ENCODE measurements around the gene LENG9. TPM values are rescaled to one million over a fixed set of nuclear protein-coding genes. Genes with fewer than 3 reads are reported as not detected.

LENG9 gene
- total and polyA plus RNA-seq, 2 of the 13 experiments (the other 11 are each of a cell fraction or from before 2014, with no cell fraction given) = 0.75 to 2.9 TPM

- POLR2A ChIA-PET = interaction anchor here (0.7 to 3.9 kb wide), 3 partner anchors 9 to 18 kb away, joined by 3 to 41 read pairs (median 3); partner anchors contain the start of gene LENG8
- intact Hi-C loops (cut with micrococcal nuclease; ENCODE audit: unreplicated experiment) (no loop called here), in situ Hi-C loops (cut with HindIII; ENCODE audit: extremely low pct_ligation_motif_present, low pct_unique_long_range_greater_than_20kb) (no loop called here)
- no peak overlapping the region for H2AFZ ChIP-seq (ENCODE audit: low read length)
- H4K20me1 ChIP-seq (ENCODE audit: insufficient read depth, low read length) = no peaks in the 10 kb centered on the region
- H3K27ac ChIP-seq (ENCODE audit: extremely low read length, insufficient read depth, low read length) = no peak overlapping the region
- H3K9me3 ChIP-seq (ENCODE audit: low read length) = no peaks in the 10 kb centered on the region
- H3K27me3 ChIP-seq (ENCODE audit: control insufficient read depth in 1 of 2, insufficient read depth in 2 of 2, low read length in 2 of 2) = no peaks in the 10 kb centered on the region; a peak in 1 of 5 replicates
- no TSS peak for BruUV-seq (replicated peaks)
- H3K4me3 ChIP-seq (replicated peaks in 1 of 3; ENCODE audit: insufficient read depth in 1 of 3, low read depth in 2 of 3, low read length in 3 of 3) = no peak overlapping the region
- DNase-seq (ENCODE audit: low spot score) = no peak
- 77% methylated on average over 22 of the region's 43 CpGs for WGBS (ENCODE audit: low lambda C conversion rate)
- no peak overlapping the region for H3K9ac ChIP-seq (ENCODE audit: insufficient read depth, low read depth, low read length)
- CTCF ChIA-PET (ENCODE audit: low intra/inter-chr PET ratio, low total read pairs) = no interaction called here
- H3K4me1 ChIP-seq (ENCODE audit: insufficient read depth, low read length) = no peaks in the 10 kb centered on the region
- peak; percentile 17 for ATAC-seq
- no peak overlapping the region for H3K4me2 ChIP-seq (ENCODE audit: low read depth, low read length)
- no peak for FAIRE-seq
- H3K36me3 ChIP-seq (replicated peaks in 1 of 2; ENCODE audit: control insufficient read depth in 1 of 2, insufficient read depth in 2 of 2, low read length in 2 of 2) = no peaks in the 10 kb centered on the region
- no peaks in the 10 kb centered on the region for H3K79me2 ChIP-seq (ENCODE audit: insufficient read depth, low read length)
- TF ChIP-seq NONO (IDR thresholded peaks at IDR 0.05) (no peak), NONO (CRISPR knock-in tag; conservative IDR thresholded peaks at IDR 0.05) (0 out of 2 replicates have a peak, but pooled peaks have one; percentile 14), YEATS4 (CRISPR knock-in tag; IDR thresholded peaks at IDR 0.05; ENCODE audit: borderline replicate concordance) (no peak), RFX3 (CRISPR knock-in tag; IDR thresholded peaks at IDR 0.05) (no peak), CTCF (CRISPR knock-in tag; IDR thresholded peaks at IDR 0.05) (peak; percentile 37), HNRNPK (IDR thresholded peaks at IDR 0.05; ENCODE audit: low read depth, low read length, poor library complexity, severe bottlenecking) (peak; percentile 20), AGO1 (IDR thresholded peaks at IDR 0.05; ENCODE audit: low read depth, low read length, poor library complexity, severe bottlenecking) (peak; percentile 89), KDM2A (CRISPR knock-in tag; IDR thresholded peaks at IDR 0.05; ENCODE audit: borderline replicate concordance, low read depth) (peak; percentile 16; the same call in 1 of the 2 replicates), TFDP2 (CRISPR knock-in tag; IDR thresholded peaks at IDR 0.05) (no peak), ZNF530 (CRISPR knock-in tag; IDR thresholded peaks at IDR 0.05; ENCODE audit: low read depth) (no peak), STAG1 (CRISPR knock-in tag; IDR thresholded peaks at IDR 0.05) (peak; percentile 15; the same call in 1 of the 2 replicates), POLR2G (IDR thresholded peaks at IDR 0.05; ENCODE audit: low read depth, low read length) (peak; percentile 5; the same call in 1 of the 2 replicates), SP1 (IDR thresholded peaks at IDR 0.05) (no peak), SP1 (CRISPR knock-in tag; IDR thresholded peaks at IDR 0.05) (no peak)
- TF ChIP-seq, protein P1, sequence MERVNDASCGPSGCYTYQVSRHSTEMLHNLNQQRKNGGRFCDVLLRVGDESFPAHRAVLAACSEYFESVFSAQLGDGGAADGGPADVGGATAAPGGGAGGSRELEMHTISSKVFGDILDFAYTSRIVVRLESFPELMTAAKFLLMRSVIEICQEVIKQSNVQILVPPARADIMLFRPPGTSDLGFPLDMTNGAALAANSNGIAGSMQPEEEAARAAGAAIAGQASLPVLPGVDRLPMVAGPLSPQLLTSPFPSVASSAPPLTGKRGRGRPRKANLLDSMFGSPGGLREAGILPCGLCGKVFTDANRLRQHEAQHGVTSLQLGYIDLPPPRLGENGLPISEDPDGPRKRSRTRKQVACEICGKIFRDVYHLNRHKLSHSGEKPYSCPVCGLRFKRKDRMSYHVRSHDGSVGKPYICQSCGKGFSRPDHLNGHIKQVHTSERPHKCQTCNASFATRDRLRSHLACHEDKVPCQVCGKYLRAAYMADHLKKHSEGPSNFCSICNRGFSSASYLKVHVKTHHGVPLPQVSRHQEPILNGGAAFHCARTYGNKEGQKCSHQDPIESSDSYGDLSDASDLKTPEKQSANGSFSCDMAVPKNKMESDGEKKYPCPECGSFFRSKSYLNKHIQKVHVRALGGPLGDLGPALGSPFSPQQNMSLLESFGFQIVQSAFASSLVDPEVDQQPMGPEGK (CRISPR knock-in tag; IDR thresholded peaks at IDR 0.05) = 0 out of 2 replicates have a peak, but pooled peaks have one; percentile 22
- TF ChIP-seq, protein P2, sequence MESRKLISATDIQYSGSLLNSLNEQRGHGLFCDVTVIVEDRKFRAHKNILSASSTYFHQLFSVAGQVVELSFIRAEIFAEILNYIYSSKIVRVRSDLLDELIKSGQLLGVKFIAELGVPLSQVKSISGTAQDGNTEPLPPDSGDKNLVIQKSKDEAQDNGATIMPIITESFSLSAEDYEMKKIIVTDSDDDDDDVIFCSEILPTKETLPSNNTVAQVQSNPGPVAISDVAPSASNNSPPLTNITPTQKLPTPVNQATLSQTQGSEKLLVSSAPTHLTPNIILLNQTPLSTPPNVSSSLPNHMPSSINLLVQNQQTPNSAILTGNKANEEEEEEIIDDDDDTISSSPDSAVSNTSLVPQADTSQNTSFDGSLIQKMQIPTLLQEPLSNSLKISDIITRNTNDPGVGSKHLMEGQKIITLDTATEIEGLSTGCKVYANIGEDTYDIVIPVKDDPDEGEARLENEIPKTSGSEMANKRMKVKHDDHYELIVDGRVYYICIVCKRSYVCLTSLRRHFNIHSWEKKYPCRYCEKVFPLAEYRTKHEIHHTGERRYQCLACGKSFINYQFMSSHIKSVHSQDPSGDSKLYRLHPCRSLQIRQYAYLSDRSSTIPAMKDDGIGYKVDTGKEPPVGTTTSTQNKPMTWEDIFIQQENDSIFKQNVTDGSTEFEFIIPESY (CRISPR knock-in tag; IDR thresholded peaks at IDR 0.05) = peak; percentile 62; the same call in 1 of the 2 replicates
These were observed 33.0 kb downstream of the LENG9 start for GRCh38 chr19:54430306-54431254.

Measured in HepG2 (cell line).